A549 (cell line): ENCODE data around the gene SPACA5.

ENCODE experiments used
- CHD4 ChIP-seq: fragments of 200-600 bp; sonication (generic); IDR thresholded peaks from 2 replicates; pipeline ENCODE4 v1.6.1; 2016; ENCODE audit warnings: antibody characterized with exemption, mild to moderate bottlenecking, borderline replicate concordance
- EP300 ChIP-seq, 2 experiments: fragments of >200 bp; sonication (Bioruptor Twin); formaldehyde crosslinking; IDR thresholded peaks; 2 replicates in 1 of 2; 3 replicates in 1 of 2; pipeline ENCODE4 v1.6.1; 2016 to 2017
- HOXB5 ChIP-seq: fragments of 250-450 bp; sonication (Bioruptor Pico); IDR thresholded peaks from 2 replicates; pipeline ENCODE4 v1.5.0; 2020; ENCODE audit warnings: mild to moderate bottlenecking, moderate library complexity
- JUN ChIP-seq, 2 experiments: fragments of >200 bp; sonication (Bioruptor Twin); formaldehyde crosslinking; IDR thresholded peaks; 2 replicates in 1 of 2; 3 replicates in 1 of 2; pipeline ENCODE4 v1.6.1; 2016 to 2017
- NR3C1 ChIP-seq: fragments of >200 bp; sonication (Bioruptor Twin); formaldehyde crosslinking; IDR thresholded peaks from 3 replicates; pipeline ENCODE4 v1.6.1; 2017
- POLR2A ChIP-seq: IDR thresholded peaks from 2 replicates; pipeline ENCODE4 v1.6.1; 2012; ENCODE audit warnings: mild to moderate bottlenecking, low read length
- RAD21 ChIP-seq, 2 experiments: fragments of >200 bp in 1 of 2; sonication (Bioruptor Twin) in 1 of 2; formaldehyde crosslinking in 1 of 2; IDR thresholded peaks in 1 of 2; conservative IDR thresholded peaks in 1 of 2; 2 replicates in 1 of 2; 3 replicates in 1 of 2; pipeline ENCODE4 v1.6.1; 2012 to 2018; ENCODE audit warnings: inconsistent platforms in 1 of 2
- RNF2 ChIP-seq: fragments of 200-600 bp; sonication (generic); IDR thresholded peaks from 2 replicates; pipeline ENCODE4 v1.6.1; 2016; ENCODE audit warnings: low read depth, mild to moderate bottlenecking, antibody characterized with exemption, moderate library complexity, borderline replicate concordance
- TF ChIP-seq, protein P1 (sequence below): fragments of >200 bp; sonication (Bioruptor Twin); formaldehyde crosslinking; IDR thresholded peaks from 3 replicates; pipeline ENCODE4 v1.5.1; 2016
- TF ChIP-seq, protein P2 (sequence below): fragments of 450-650 bp; IDR thresholded peaks from 2 replicates; pipeline ENCODE4 v1.6.1; 2014; ENCODE audit warnings: antibody characterized with exemption

- no peak for TF ChIP-seq RNF2
- no peak for TF ChIP-seq JUN (IDR thresholded peaks at IDR 0.05)
- TF ChIP-seq, protein P1, sequence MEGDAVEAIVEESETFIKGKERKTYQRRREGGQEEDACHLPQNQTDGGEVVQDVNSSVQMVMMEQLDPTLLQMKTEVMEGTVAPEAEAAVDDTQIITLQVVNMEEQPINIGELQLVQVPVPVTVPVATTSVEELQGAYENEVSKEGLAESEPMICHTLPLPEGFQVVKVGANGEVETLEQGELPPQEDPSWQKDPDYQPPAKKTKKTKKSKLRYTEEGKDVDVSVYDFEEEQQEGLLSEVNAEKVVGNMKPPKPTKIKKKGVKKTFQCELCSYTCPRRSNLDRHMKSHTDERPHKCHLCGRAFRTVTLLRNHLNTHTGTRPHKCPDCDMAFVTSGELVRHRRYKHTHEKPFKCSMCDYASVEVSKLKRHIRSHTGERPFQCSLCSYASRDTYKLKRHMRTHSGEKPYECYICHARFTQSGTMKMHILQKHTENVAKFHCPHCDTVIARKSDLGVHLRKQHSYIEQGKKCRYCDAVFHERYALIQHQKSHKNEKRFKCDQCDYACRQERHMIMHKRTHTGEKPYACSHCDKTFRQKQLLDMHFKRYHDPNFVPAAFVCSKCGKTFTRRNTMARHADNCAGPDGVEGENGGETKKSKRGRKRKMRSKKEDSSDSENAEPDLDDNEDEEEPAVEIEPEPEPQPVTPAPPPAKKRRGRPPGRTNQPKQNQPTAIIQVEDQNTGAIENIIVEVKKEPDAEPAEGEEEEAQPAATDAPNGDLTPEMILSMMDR, result no peak
- no peak for TF ChIP-seq RAD21 (conservative IDR thresholded peaks at IDR 0.05 in 1 of 2, IDR thresholded peaks at IDR 0.05 in 1 of 2)
- no peak for TF ChIP-seq POLR2A
- TF ChIP-seq, protein P2, sequence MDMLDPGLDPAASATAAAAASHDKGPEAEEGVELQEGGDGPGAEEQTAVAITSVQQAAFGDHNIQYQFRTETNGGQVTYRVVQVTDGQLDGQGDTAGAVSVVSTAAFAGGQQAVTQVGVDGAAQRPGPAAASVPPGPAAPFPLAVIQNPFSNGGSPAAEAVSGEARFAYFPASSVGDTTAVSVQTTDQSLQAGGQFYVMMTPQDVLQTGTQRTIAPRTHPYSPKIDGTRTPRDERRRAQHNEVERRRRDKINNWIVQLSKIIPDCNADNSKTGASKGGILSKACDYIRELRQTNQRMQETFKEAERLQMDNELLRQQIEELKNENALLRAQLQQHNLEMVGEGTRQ, result no peak
- TF ChIP-seq NR3C1, result no peak
- TF ChIP-seq CHD4, result no peak
- no peak for TF ChIP-seq HOXB5 (CRISPR knock-in tag)
- TF ChIP-seq EP300 (IDR thresholded peaks at IDR 0.05), result no peak
These were observed 15.3 kb upstream of the SPACA5 start for GRCh38 chrX:47991263-47992094.
